H9 (cell line): ENCODE data around the gene CRYBB1. TPM values are rescaled to one million over a fixed set of nuclear protein-coding genes. Genes with fewer than 3 reads are reported as not detected.

ENCODE experiments used
- DNase-seq: peaks from one replicate; pipeline ENCODE4 v3.0.0-alpha.2; 2017
- H2AFZ ChIP-seq: one replicate; pipeline ENCODE4 v1.6.1; 2013; ENCODE audit warnings: mild to moderate bottlenecking, low read length, control low read depth, moderate library complexity
- H2AK5ac ChIP-seq: 2 replicates; pipeline ENCODE4 v1.6.1; 2013; ENCODE audit warnings: low read length, control low read depth, mixed read lengths; ENCODE audit not compliant: insufficient read length
- H2BK120ac ChIP-seq: one replicate; pipeline ENCODE4 v1.6.1; 2013; ENCODE audit warnings: low read depth, mild to moderate bottlenecking, low read length, control low read depth, inconsistent platforms; ENCODE audit not compliant: poor library complexity, severe bottlenecking
- H2BK12ac ChIP-seq: 2 replicates; pipeline ENCODE4 v1.6.1; 2013; ENCODE audit warnings: low read length, control low read depth, mixed read lengths, low read depth; ENCODE audit not compliant: insufficient read length
- H2BK15ac ChIP-seq: 2 replicates; pipeline ENCODE4 v1.6.1; 2013; ENCODE audit warnings: low read depth, low read length, control low read depth
- H2BK20ac ChIP-seq: one replicate; pipeline ENCODE4 v1.6.1; 2013; ENCODE audit warnings: low read depth, mild to moderate bottlenecking, low read length, control low read depth, inconsistent platforms; ENCODE audit not compliant: poor library complexity, severe bottlenecking
- H2BK5ac ChIP-seq: 2 replicates; pipeline ENCODE4 v1.6.1; 2013; ENCODE audit warnings: low read length, control low read depth, mixed read lengths; ENCODE audit not compliant: insufficient read length
- H3K14ac ChIP-seq: 2 replicates; pipeline ENCODE4 v1.6.1; 2013; ENCODE audit warnings: low read length, control low read depth; ENCODE audit not compliant: insufficient read depth
- H3K18ac ChIP-seq: 2 replicates; pipeline ENCODE4 v1.6.1; 2013; ENCODE audit warnings: low read depth, mild to moderate bottlenecking, mixed read lengths, low read length, control low read depth; ENCODE audit not compliant: insufficient read length
- H3K23ac ChIP-seq: 2 replicates; pipeline ENCODE4 v1.6.1; 2013; ENCODE audit warnings: low read length, control low read depth, mixed read lengths, low read depth; ENCODE audit not compliant: insufficient read length
- H3K23me2 ChIP-seq: 2 replicates; pipeline ENCODE4 v1.6.1; 2013; ENCODE audit warnings: low read depth, mild to moderate bottlenecking, mixed read lengths, low read length, control low read depth; ENCODE audit not compliant: insufficient read length, poor library complexity, severe bottlenecking
- H3K27ac ChIP-seq: 2 replicates; pipeline ENCODE4 v1.5.1; 2013; ENCODE audit warnings: low read length, control low read depth, mixed read lengths, low read depth; ENCODE audit not compliant: insufficient read length
- H3K27me3 ChIP-seq: 2 replicates; pipeline ENCODE4 v1.6.1; 2013; ENCODE audit warnings: low read length, control low read depth, inconsistent platforms; ENCODE audit not compliant: insufficient read depth
- H3K4ac ChIP-seq: 2 replicates; pipeline ENCODE4 v1.6.1; 2013; ENCODE audit warnings: low read depth, mild to moderate bottlenecking, control low read depth, inconsistent platforms, low read length, moderate library complexity
- H3K4me1 ChIP-seq: 2 replicates; pipeline ENCODE4 v1.6.1; 2013; ENCODE audit warnings: low read length, control low read depth, inconsistent platforms; ENCODE audit not compliant: insufficient read depth
- H3K4me2 ChIP-seq: 2 replicates; pipeline ENCODE4 v1.6.1; 2013; ENCODE audit warnings: low read length, control low read depth, mixed read lengths; ENCODE audit not compliant: insufficient read length, insufficient read depth
- H3K56ac ChIP-seq: 2 replicates; pipeline ENCODE4 v1.6.1; 2013; ENCODE audit warnings: low read depth, mild to moderate bottlenecking, mixed read lengths, low read length, control low read depth; ENCODE audit not compliant: insufficient read length
- H3K79me1 ChIP-seq: 2 replicates; pipeline ENCODE4 v1.6.1; 2013; ENCODE audit warnings: low read depth, mild to moderate bottlenecking, moderate library complexity, low read length, control low read depth, inconsistent platforms; ENCODE audit not compliant: insufficient read depth, poor library complexity, severe bottlenecking
- H3K79me2 ChIP-seq: 2 replicates; pipeline ENCODE4 v1.6.1; 2013; ENCODE audit warnings: low read length, control low read depth, inconsistent platforms; ENCODE audit not compliant: insufficient read depth
- H3K9ac ChIP-seq: 2 replicates; pipeline ENCODE4 v1.6.1; 2013; ENCODE audit warnings: low read length, control low read depth, mixed read lengths; ENCODE audit not compliant: insufficient read length; ENCODE audit errors: extremely low read depth
- H3K9me3 ChIP-seq: one replicate; pipeline ENCODE4 v1.6.1; 2013; ENCODE audit warnings: low read depth, low read length, inconsistent platforms; ENCODE audit not compliant: control insufficient read depth
- H3T11ph ChIP-seq: one replicate; pipeline ENCODE4 v1.6.1; 2013; ENCODE audit warnings: mild to moderate bottlenecking, low read length, control low read depth, inconsistent platforms
- H4K20me1 ChIP-seq: one replicate; pipeline ENCODE4 v1.6.1; 2013; ENCODE audit not compliant: control insufficient read depth, insufficient read length, insufficient read depth
- H4K5ac ChIP-seq: 2 replicates; pipeline ENCODE4 v1.6.1; 2013; ENCODE audit warnings: low read depth, mild to moderate bottlenecking, mixed read lengths, low read length, control low read depth; ENCODE audit not compliant: insufficient read length
- H4K8ac ChIP-seq: replicated peaks from 2 replicates; pipeline ENCODE4 v1.6.1; 2013; ENCODE audit warnings: low read length, control low read depth, mixed read lengths, low read depth; ENCODE audit not compliant: insufficient read length
- H4K91ac ChIP-seq: 2 replicates; pipeline ENCODE4 v1.6.1; 2013; ENCODE audit warnings: low read depth, mild to moderate bottlenecking, moderate library complexity, mixed read lengths, low read length, control low read depth; ENCODE audit not compliant: insufficient read length
- H3K27ac Mint-ChIP-seq, 3 experiments: 2 replicates in 2 of 3; 3 replicates in 1 of 3; pipeline ENCODE4 v1.8.0; 2020 to 2021; ENCODE audit warnings: mixed read lengths in 3 of 3, mild to moderate bottlenecking in 1 of 3, moderate library complexity in 1 of 3
- H3K27me3 Mint-ChIP-seq: 2 replicates; pipeline ENCODE4 v1.8.0; 2021; ENCODE audit warnings: low read depth, mild to moderate bottlenecking, moderate library complexity, mixed read lengths
- H3K36me3 Mint-ChIP-seq, 3 experiments: 2 replicates in 2 of 3; 3 replicates in 1 of 3; pipeline ENCODE4 v1.8.0; 2020 to 2021; ENCODE audit warnings: low read depth in 3 of 3, mixed read lengths in 3 of 3; ENCODE audit not compliant: insufficient read depth in 1 of 3
- H3K4me1 Mint-ChIP-seq, 2 experiments: 2 replicates each; pipeline ENCODE4 v1.8.0; 2020; ENCODE audit warnings: mixed read lengths in 2 of 2
- H3K4me3 Mint-ChIP-seq, 2 experiments: 2 replicates in 1 of 2; 3 replicates in 1 of 2; pipeline ENCODE4 v1.8.0; 2020 to 2021; ENCODE audit warnings: mild to moderate bottlenecking in 2 of 2, mixed read lengths in 2 of 2, moderate library complexity in 1 of 2
- H3K9me3 Mint-ChIP-seq, 2 experiments: 2 replicates in 1 of 2; 3 replicates in 1 of 2; pipeline ENCODE4 v1.8.0; 2020; ENCODE audit warnings: mild to moderate bottlenecking in 2 of 2, mixed read lengths in 2 of 2, moderate library complexity in 1 of 2
- CTCF ChIP-seq: fragments of 200-600 bp; sonication (generic); conservative IDR thresholded peaks from 3 replicates; pipeline ENCODE4 v1.8.0; 2021; ENCODE audit warnings: antibody characterized with exemption, mild to moderate bottlenecking
- WGBS: extraction: QIAGEN DNeasy Blood & Tissue Kit; methylation state at CpG from one replicate; pipeline ENCODE4 v1.1.7; 2013; ENCODE audit warnings: missing lambda C conversion rate, low lambda C conversion rate, mixed read lengths; ENCODE audit not compliant: insufficient read length; ENCODE audit errors: extremely low coverage; 5-methylcytosine and 5-hydroxymethylcytosine counted together
- total RNA-seq: library from RNA; stranded (reverse); gene quantifications from 2 replicates; pipeline ENCODE4 v1.2.1, GENCODE V29; 2021

Gene CRYBB1
- total RNA-seq, 1 experiment from 2014 or later = 5.4 TPM

- Histone ChIP-seq H3K9ac (no peak overlapping the region), H3K23ac (no peak overlapping the region), H3K27me3 (no peaks in the 10 kb centered on the region), H3K4me1 (no peaks in the 10 kb centered on the region; the same call in 1 of the 2 replicates), H3K4ac (no peak overlapping the region), H4K8ac (no peak overlapping the region), H3K27ac (no peak overlapping the region), H3K23me2 (no peaks in the 10 kb centered on the region), H2BK15ac (no peak overlapping the region), H2BK120ac (no peak overlapping the region), H3T11ph (no peak overlapping the region), H2BK5ac (no peak overlapping the region), H3K14ac (no peak overlapping the region), H2BK20ac (no peak overlapping the region), H4K20me1 (no peaks in the 10 kb centered on the region), H3K9me3 (no peaks in the 10 kb centered on the region), H2AFZ (no peak overlapping the region), H3K18ac (no peak overlapping the region), H4K91ac (no peak overlapping the region), H3K79me2 (no peaks in the 10 kb centered on the region; the same call in 1 of the 2 replicates), H3K79me1 (no peaks in the 10 kb centered on the region), H3K56ac (no peak overlapping the region), H4K5ac (no peak overlapping the region), H2AK5ac (no peak overlapping the region), H2BK12ac (no peak overlapping the region), H3K4me2 (no peak overlapping the region)
- TF ChIP-seq CTCF = no peak
- Mint-ChIP-seq H3K4me3 (no peak overlapping the region), H3K36me3 (peaks cover 36 to 78% (median 56%) of the 10 kb centered on the region in 3 experiments; a peak in 6 of 7 replicates), H3K4me1 (peaks cover 41 to 70% of the 10 kb centered on the region in 2 experiments), H3K27me3 (peaks cover 3% of the 10 kb centered on the region; the same call in 1 of the 2 replicates), H3K27ac (peak overlapping the region in 1 of 3 experiments; percentile 90; a peak in 2 of 7 replicates), H3K9me3 (no peaks in the 10 kb centered on the region)
- no peak for DNase-seq
- no CpG with 5 or more reads among the region's 9 CpGs for WGBS
These were observed 45.6 kb upstream of the CRYBB1 start for GRCh38 chr22:26663374-26663923.
